NOMO-1 treated with dmso at 0.1 percent for 144 hours (cell line): ENCODE measurements around the gene KCNJ4.

Source experiments
- DNase-seq: peaks from one replicate; lab custom pipeline; 2025; ENCODE audit not compliant: unreplicated experiment; lab: John Stamatoyannopoulos, UW

KCNJ4 gene

GRCh38 chr22:38432264-38432663 lies 22.7 kb downstream of the KCNJ4 start:
- no peak for DNase-seq

GRCh38 chr22:38431266-38432010 lies 23.6 kb downstream of the KCNJ4 start:
- DNase-seq = no peak

GRCh38 chr22:38429499-38430068 lies 25.4 kb downstream of the KCNJ4 start:
- DNase-seq = no peak

DNA sequence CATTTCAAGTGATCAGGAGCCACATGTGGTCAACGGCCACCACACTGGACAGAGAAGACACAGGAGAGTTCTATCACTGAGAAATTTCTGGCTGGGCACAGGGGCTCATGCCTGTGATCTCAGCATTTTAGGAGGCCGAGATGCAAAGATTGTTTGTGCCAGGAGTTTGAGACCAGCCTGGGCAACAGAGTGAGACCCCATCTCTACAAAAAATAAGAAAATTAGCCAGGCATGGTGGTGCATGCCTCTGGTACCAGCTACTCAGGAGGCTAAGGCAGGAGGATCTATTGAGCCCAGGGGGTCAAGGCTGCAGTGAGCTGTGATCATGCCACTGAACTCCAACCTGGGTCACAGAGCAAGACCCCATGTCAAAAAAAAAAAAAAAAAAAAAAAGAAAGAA lies 26.3 kb downstream of the KCNJ4 start:
- no peak for DNase-seq

DNA sequence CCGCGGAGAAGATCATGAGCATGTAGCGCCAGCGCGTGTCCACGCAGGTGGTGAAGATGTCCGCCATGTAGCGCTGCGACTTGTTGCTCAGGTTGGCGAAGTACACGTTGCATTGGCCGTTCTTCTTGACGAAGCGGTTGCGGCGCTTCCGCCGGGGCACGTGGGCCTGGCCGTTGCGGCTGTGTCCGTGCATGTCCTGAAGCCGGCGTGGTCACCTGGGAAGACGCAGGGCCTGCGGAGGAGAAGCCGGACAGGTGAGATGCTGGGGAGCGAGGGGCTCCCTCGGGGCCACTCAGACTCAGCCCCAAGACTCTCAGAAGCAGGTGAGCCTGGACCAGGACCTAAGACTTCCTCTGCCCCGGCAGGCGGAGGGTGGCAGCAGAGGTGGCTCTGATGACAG lies 27.1 kb downstream of the KCNJ4 start:
- DNase-seq = no peak

DNA sequence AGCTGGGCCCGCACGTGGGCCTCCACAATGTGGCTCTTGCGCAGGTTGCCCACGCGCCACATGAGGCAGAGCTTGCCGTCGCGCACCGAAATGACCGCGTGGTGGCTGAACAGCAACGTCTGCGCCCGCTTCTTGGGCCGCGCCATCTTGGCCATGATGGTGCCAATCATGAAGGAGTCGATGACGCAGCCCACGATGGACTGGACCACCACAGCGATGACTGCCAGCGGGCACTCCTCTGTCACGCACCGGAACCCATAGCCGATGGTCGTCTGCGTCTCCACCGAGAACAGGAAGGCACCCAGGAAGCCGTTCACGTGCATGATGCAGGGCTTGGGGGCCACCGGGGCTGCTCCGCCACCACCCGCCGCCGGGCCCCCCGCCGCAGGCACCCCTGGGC lies 27.5 kb downstream of the KCNJ4 start:
- DNase-seq = no peak

- no peak for DNase-seq
These were observed 28.4 kb downstream of the KCNJ4 start for GRCh38 chr22:38426628-38427027.

DNA sequence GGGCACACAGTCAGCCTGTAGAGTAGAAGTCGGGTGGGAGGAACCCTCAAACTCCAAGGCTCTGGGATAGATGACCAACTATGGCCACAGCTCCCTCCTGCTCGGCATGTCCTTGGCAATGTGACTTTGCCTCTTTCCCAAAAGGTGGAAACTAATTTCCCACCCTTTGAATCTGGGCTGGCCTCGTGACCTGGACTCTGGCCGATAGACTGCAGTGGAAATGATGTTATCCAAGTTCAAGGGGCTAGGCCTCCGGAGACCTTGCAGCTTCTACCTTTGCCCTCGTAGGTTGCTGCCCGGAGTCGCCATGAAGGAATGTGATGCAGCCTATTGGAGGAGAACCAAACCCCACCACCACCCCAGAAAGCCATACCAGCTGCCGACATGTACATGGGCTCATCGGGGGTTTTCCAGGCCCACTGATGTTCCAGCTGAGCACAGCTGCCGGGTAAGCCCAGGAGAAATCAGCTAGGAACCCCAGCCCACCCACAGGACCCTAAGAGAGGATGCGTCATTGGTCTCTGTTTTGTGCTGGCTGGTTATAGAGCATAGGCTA lies 30.4 kb downstream of the KCNJ4 start:
- no peak for DNase-seq

DNA sequence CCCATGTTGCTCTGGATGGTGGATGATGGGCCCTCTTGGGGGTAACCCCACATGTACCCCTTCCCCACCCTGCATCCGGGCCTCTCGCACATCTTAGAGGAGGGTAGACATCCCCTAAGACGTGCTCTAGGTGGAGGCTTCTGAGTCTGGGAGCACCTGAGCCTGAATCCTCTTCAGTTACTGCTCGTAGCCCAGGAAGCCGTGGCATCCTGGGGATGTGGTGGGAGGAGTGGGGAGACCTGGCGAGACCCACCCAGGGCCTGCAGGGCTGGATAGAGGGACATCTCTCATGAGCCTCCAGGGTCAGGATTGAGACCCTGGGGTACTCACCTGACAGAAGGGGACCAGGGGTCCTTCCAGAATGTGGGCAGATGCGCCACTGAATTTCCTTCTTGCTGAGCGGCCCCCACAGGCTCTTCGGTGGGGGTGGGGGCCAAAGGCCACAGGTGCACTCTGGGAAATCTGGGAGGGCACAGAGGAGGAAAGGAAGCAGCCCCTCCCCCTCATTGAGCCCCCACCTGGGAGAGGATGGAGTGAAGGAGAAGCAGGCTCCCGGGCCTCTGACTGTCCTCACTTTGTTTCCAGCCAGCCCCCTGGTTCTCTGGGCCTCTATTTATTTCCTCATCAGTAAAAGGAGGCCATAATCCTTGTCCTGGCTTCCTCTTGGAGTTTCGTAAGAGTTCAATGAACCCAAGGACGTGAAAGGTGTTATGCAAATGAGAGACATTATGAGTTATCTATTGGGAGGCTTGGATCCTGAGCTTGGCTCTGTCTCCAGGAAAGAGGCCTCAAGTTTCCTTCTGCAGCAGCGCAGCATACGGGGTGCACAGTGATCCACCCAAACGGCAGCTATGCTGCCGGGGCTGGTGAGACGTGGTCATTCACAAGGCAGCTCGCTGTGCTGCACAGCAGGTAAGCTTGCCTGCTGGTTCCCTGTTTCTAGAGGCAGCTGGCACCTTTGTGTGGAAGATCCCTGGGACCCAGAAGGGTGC lies 31.2 kb downstream of the KCNJ4 start:
- DNase-seq = peak; percentile 27

DNA sequence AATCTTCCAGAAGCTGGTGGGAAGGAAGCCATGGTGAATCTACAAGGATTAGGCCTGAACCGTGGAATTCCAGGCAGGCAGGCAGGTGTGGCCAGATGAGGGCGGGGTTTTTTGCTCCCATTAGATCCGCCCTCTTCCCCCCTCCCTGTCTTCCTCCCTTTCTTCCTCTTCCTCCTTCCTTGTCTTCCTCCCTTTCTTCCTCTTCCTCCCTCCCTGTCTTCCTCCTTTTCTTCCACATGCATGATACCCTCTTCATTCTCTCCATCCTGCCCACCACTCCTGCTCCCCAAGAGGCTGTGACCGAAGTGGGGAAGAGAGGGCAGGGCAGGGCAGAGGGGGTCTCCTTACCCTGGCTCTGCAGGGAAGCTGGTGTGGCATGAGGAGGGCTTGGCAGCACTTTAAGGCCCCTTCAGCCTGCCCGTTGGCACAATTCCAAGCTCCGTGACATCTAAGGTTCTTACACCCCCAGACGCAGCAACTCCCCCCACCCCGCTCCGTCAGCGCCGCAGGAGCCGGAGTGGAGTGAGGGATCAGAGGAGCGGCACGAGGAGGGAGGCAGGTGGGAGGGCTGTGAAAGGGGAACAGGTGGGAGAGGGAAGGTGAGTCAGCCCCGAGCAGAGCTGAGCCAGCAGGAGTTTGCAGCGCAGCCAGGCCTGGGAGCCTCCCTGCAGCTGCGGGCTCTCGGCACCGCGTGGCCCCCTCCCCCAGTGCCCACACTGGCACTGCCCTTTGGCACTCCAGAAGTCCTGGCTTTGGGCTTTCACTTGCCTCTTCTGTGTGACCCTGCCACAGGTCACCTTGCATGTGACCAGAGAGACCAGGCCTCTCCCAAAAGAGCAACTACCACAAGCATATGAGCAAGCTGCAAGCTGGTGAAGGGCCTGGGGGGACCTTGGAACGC lies 32.1 kb downstream of the KCNJ4 start:
- no peak for DNase-seq

- DNase-seq = no peak
These were observed 34.3 kb downstream of the KCNJ4 start for GRCh38 chr22:38420734-38421133.

DNA sequence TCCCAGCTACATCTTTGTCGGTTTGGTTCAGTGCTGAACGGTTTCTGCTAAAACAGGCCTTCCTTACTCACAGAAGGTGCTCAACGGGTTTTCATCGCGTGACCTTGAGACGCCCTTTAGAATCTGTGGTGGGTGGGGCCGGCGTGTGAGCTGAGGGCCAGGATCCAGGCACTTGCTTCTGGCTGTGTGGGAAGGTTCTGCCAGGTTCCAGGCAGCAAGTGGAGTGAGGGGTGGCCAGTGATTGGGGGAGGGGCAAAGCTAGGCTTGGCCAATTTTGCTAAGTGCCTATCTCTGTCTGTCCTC lies 35.2 kb downstream of the KCNJ4 start:
- no peak for DNase-seq

DNA sequence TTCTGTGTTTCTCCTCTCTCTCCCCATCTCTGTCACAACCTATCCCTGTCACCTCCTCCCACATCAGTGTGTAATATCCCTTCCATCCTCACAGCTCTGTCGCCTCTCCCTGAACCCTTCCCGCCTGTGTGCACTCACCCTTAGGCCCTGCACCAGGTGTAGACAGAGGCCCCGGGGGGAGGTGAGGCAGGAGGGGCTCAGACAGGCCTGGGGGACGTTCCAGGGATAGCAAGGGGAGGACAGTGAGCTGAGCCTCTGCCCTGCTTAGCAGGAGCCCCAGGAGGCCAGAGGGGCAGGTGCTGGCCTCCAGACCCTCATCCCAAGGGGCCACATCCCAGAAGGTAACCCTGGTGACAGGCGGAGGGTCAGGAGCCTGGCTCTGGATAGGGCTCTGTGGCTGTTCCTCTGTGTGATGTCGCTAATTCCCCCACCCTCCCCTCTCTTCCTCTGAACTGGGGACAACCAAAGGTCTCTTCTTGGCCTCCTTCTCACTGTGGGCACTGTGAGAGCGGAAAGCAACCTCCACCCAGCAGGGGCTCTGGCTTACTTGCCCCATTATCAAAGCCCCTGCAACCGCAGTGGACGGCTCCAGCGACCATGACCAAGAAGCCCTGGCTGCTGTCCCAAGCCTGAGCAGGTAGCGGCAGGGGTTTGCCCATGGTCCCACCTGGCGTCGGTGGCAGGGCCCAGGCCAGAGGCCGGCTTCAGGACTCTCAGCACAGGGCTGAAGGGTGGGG lies 35.7 kb downstream of the KCNJ4 start:
- no peak for DNase-seq

GRCh38 chr22:38418589-38418988 lies 36.4 kb downstream of the KCNJ4 start:
- no peak for DNase-seq

- DNase-seq = no peak
These were observed 37.5 kb downstream of the KCNJ4 start for GRCh38 chr22:38417252-38418060.

- no peak for DNase-seq
These were observed 38.3 kb downstream of the KCNJ4 start for GRCh38 chr22:38416621-38417251.

- DNase-seq = no peak
These were observed 39.3 kb downstream of the KCNJ4 start for GRCh38 chr22:38415561-38416321.

DNA sequence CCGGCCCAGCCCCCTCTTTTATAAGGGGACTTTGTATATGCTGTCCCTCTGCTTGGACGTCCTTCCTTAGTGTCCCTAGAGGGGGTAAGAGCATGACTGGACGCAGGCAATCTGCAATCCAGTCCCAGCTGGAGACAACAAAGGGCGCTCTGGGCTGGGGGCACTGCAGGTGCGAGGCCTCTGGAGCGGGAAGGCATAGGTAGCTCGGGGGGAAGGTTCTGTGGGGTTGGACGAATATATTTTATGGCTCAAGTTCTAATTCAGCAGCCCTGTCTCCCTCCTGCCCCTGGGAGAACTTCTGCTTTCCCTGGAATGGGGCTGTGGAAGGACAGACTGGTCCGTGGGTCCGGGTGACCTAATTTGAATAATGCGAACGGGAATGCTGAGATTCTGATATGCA lies 40.0 kb downstream of the KCNJ4 start:
- DNase-seq = no peak
